EL (cell line): ENCODE measurements around the gene TRPM3.

Experiments
- DNase-seq: peaks from one replicate; pipeline ENCODE4 v3.0.0-alpha.2; 2016

The TRPM3 gene

DNA sequence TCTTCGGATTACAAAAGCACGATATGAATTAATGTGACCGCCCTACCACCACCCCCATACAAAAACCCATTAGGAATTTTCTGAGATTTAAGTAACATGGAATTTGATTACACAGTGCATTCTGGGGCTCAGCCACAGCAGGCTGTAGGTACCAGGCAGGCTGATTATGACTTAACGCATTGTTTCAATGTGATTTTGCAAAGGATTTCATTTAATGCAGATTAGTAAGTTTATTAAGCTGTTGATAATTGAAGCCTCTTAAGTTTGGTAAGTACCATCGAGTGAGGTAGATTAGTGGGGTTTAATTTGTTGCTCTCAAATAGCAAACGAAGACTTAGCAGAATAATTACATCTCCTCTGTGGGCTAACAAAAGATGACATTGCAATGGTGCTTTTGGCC, 240.1 kb downstream of the TRPM3 start:
- DNase-seq, result no peak

DNA sequence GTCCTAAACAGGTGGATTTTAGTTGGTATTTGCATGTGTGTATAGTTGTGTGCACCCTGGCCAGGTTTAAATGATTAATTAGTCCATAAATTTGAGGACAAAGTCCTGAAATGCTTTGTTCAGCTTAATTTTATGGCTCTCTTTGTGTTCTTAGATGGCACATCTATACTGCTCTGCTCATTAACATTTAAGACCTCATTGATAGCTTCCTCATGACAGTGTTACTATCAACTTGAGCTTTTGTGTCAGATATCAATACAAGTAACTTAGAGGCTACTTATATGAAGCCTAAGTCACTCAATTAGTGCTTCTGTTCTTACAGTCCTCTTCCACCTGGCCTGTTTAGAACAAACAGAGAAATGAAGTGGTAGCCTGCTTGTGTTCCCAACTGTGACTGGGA, 240.9 kb downstream of the TRPM3 start:
- DNase-seq, result no peak

- DNase-seq, result no peak
Measured at GRCh38 chr9:70878576-70878975, 242.8 kb downstream of the TRPM3 start.

- no peak for DNase-seq
Measured at GRCh38 chr9:70874451-70874850, 247.0 kb downstream of the TRPM3 start.

DNA sequence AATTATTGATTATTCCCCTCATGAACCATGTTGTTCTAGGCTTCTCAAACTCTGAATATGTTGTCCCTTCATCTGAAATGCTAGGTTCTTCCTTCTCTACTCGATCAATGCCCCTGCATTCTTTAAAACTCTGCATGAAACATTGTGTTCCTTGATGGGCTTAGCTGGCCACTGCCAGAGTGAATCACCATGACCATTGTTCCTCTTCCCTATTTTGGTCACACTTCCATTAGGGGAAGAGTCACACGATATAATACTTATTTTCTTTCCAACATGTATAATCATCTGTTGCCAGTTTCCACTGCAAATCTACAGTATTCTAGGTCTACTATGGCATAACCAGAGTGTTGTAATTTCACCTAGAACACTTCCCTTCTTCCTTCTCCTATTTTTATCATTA, 247.9 kb downstream of the TRPM3 start:
- no peak for DNase-seq

DNA sequence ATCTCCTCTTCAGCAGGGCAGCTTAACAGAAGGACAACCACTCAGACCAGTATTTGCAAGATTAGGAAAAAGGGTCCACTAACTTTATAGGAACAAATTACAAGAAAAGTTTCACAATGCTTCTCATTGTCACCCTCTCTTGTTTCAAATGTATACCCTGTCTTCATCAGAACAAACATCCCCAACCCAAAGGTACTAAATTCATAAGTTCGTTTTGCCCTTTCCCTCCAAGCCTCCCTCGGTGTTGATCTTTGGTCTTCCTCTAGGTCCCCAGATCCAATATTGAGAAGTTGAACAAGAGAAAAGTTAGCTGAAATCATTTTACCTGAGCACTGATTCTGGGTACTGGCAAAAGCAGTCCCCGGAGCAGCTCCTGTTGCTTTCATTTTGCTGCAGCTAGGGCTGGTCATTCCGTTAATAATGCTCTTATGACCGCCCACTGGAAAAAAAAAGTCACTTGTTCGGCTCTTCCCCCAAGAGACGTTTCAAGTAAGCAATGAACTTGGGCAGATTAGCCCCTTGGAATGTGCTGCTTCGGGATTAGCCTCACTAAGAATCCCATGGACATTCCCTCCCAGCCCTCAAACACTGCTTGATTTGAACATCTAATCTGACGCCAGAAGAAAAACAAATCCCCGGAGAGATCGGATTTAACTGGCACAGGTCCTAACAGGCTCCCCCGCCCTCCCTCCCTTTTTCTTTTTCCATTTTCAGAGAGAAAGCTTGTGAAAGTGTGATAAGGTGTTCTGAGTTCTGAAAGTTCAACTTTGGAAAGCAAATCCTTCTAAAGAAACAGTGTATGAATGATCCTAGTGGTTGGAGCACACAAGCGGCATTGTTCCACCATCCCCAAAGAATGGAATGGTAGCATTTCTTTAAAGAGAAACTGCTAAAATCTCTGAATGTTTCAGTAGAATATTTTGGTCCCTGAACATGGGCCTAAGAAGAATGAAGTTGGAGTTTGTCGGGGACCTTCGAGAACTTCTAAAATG, 252.5 kb downstream of the TRPM3 start:
- no peak for DNase-seq

- no peak for DNase-seq
Measured at GRCh38 chr9:70868041-70868440, 253.4 kb downstream of the TRPM3 start.

DNA sequence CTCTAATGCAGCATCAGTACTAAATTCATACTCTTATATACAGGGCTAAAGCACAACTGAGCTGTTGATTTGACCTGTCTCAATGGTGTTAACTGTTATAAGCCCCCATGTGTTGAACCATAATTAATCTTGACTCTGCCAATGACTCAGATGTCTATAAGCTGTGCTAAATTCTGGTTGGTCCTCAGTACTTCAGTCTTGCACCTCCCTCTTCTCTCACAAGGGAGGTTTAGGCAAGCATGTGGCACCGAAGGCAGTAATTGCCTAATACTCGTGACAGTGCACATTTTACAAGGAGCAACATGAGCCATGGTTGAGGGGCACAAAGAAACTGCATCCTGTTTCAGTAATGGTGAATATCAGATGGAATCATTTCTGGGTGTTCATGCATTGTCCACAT, 255.9 kb downstream of the TRPM3 start:
- no peak for DNase-seq

DNA sequence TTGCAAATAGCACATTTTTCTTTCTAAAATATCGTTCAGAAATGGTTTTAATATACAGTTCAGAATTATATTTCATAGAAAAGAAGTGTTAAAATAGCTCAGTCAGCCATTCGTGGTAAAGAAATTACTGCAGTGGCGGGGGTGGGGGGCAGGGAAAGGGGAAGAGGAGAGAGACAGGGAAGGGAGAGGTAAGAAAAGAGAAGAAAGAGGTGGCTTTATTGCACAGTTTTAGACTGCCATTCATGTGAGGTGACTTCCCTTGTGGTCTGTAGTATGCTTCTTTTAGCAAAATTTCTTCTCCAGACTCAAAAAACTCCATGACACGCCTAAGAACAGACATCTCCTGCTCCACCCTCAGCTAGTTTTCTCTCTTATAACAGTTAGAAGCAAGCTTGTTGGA, 259.6 kb downstream of the TRPM3 start:
- DNase-seq, result no peak

DNA sequence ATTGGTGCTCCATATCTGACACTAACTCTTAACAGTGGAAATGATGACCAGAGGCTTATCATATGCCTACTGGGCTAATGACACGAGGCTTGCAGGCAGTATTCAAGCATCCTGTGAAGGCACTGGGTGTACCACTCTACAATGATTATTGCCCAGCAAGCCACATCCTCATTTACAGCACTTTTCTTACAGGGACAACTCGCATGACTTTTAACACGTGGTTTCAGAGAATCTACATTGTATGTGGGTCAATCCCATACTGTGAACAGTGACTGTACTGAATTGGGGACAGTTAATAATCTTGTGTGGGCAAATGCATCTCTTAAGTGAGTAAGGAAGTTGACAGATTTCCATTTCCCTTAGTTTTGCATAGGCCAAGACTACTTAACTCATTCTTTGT, 260.0 kb downstream of the TRPM3 start:
- DNase-seq, result no peak

DNA sequence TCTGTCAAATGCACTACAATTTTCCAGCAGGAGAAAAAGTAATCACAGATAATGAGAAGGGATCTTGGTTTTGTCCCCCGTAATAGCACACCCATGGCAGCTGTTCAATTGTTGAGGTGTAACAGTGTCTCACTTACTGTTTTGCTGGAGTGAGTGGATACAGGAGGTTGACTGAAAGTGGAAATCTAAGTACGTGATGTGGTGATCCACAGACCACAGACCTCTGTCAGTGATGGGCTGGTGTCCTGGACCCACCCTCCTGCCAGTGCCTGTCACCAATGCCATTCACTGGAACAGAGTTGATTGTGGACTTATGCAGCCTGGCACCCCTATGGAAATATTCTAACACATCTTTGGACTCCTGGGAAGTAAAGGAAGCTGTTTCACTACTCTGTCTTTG, 261.7 kb downstream of the TRPM3 start:
- no peak for DNase-seq

DNA sequence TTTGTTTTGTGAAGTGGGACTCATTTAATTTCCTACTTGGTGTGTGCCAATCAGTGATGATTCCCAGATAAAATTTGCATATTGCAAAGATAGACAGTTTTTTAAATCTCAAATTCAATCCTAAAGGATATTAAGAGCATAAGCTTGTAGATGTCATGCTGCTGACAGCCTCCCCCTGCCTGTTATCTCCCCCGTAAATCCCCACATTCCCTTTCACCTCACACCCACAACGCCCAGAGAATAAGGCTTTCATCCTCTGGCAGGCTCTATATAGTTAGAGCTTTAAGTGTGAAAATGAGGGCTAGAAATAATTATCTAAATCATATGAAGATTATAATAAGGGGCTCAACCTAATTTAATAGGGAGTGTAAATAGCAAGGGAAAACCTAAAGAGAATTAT, 265.0 kb downstream of the TRPM3 start:
- DNase-seq, result no peak

DNA sequence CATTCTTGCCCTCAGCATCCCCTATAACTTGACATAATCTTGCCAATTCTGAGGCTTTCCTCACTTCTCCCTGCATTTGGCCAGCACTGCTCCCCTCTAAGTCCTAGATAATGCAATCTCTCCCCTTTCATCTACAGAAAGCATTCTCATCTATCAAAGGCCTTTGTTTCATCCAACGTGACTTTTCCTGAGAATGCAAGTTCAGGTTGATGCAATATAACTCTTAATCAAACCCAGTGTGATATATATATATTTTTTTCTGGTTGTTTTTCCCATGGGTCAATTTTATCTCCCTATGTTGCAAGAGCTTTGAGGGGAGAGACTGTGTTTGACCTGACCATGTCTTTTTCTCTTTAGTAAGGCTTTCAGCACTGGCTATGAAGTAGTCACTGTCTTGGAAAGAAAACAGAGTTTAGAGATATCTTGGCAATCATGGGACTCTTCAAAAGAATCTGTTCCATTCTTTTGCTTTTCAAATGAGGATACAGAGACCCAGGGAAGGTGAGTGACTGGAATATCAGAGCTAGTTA, 268.6 kb downstream of the TRPM3 start:
- no peak for DNase-seq

DNA sequence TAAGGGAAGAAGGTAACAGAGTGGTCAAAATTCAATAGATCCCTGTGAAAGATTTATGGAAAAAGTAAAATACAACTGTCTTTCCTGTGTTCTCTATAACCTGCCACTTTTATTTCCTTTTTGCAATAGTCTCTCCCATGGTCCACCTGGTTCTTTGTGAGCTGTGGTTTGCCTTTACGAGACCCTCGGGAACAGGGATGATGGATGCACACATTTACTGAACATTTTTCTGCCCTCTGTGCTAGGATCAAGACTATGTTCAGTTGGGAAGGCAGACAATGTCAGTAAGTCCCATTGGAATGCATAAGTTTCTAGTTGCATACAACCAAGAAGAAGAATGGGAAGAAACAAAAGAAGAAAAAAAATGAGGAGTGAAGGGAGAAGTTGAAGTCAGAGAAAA, 281.2 kb downstream of the TRPM3 start:
- DNase-seq, result no peak

DNA sequence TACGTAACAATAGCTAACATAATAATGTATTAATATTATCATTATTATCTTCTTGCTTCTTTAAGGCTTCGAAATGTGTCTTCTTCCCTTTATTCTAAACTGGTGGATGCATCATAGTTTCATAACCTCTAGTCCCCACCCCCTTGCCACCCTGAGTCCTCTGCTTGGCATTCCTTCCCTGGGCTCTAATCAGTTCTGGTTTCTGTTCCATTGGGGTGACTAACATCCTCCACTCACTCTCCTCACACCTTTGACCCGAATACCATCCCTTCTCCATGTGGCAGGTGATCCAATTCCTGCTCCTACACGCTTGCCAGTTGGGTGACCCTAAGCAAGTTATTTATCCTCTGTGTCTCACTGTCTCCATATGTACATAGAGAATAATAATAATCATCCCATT, 286.1 kb downstream of the TRPM3 start:
- DNase-seq, result peak; percentile 11

DNA sequence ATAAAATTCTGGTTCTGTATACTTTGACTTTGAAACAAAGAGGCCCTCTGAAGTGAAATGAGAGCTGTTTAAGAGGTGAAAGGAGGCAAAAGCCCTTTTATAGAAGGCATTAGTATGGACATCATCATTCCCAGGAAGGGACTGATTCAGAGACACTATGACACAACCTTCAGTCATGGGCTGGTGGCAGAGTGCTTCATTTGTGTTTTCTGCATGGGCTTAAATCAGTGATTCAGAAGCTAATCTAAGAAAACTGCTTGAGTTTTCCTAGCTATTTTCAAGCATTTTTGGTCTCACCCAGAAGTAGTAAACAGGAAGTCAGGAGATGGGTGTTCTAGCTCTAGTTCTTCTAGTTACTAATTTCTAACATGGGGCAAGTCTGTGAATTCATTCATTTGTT, 288.9 kb downstream of the TRPM3 start:
- DNase-seq, result no peak

GRCh38 chr9:70830618-70831017, 290.8 kb downstream of the TRPM3 start:
- no peak for DNase-seq

GRCh38 chr9:70829591-70830265, 291.7 kb downstream of the TRPM3 start:
- DNase-seq, result no peak

GRCh38 chr9:70826562-70826961, 294.9 kb downstream of the TRPM3 start:
- no peak for DNase-seq

DNA sequence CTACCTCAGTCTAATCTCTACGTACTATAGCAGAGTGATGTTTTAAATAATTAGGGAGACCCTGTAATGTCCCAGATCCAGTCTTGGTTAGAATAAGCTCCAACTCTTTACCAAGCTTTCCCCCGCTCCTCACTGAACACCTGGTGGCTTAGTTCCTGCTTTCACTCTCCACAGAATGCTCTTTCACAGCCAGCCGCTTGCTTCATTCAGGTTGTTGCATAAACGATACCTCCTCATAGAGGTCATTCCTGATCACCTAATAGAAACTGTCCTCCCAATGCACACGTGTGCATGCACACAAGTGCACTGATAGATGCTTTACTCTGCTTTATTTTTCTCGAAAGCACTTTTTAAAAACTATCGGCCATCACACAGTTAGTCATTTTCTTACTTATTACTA, 298.1 kb downstream of the TRPM3 start:
- DNase-seq, result no peak

GRCh38 chr9:70817311-70817710, 304.1 kb downstream of the TRPM3 start:
- no peak for DNase-seq

- no peak for DNase-seq
Measured at GRCh38 chr9:70816891-70817290, 304.5 kb downstream of the TRPM3 start.

GRCh38 chr9:70816316-70816715, 305.1 kb downstream of the TRPM3 start:
- no peak for DNase-seq

DNA sequence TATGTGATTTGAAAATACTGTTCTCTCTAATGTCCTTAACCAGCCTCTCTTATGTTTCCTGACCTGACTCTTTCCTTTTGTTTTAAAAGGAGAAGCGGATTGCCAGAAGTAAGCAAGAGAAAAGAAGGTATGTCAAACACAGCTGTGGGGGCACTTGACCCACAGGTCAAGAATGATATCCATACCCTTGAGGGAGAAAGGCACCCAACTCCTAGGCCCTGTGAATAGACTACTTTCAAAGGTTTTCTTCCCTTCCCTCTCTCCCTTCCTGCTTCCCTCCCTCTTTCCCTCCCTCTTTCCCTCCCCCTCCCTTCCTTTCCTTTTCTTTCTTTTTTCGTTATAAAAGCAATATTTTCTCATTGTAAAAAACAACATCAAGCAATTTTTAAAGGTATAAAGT, 306.8 kb downstream of the TRPM3 start:
- DNase-seq, result no peak
